Testis (tissue), 2 donors: Measurements from ENCODE around the gene OTOP2.

Experiments used
- CTCF ChIP-seq, 3 experiments: fragments of 450-650 bp in 2 of 3; fragments of 200-600 bp in 1 of 3; sonication (generic) in 1 of 3; IDR thresholded peaks; one replicate each; pipeline ENCODE4 v1.5.1; 2016 to 2019; ENCODE audit warnings: antibody characterized with exemption in 3 of 3, mild to moderate bottlenecking in 2 of 3, moderate library complexity in 1 of 3
- POLR2A ChIP-seq: fragments of 450-650 bp; IDR thresholded peaks from one replicate; pipeline ENCODE4 v1.6.1; 2017; ENCODE audit warnings: antibody characterized with exemption, mild to moderate bottlenecking, moderate library complexity

GRCh38 chr17:74916136-74916850, 7.8 kb upstream of the OTOP2 start:
- no peak for TF ChIP-seq CTCF (IDR thresholded peaks at IDR 0.05)
- no peak for TF ChIP-seq POLR2A
